Hypothalamus (tissue), 51 donors: ENCODE measurements around the gene STX7.

Experiments used
- DNase-seq, 51 donors: peaks; one replicate each; lab custom pipeline; 2025; lab: John Stamatoyannopoulos, UW

The STX7 gene

GRCh38 chr6:132511210-132511830 lies 1.6 kb downstream of the STX7 start:
- peak in 3 of 51 donors; percentile 15 to 24 (median 21) for DNase-seq

- no peak for DNase-seq
These were observed 5.8 kb downstream of the STX7 start for GRCh38 chr6:132506869-132507808.

- no peak for DNase-seq
These were observed 6.5 kb downstream of the STX7 start for GRCh38 chr6:132506461-132506860.

GRCh38 chr6:132505158-132505557 lies 7.8 kb downstream of the STX7 start:
- DNase-seq: peak in 2 of 51 donors; percentile 3 to 14

GRCh38 chr6:132504757-132505156 lies 8.2 kb downstream of the STX7 start:
- DNase-seq: no peak

GRCh38 chr6:132499757-132500156 lies 13.2 kb downstream of the STX7 start:
- no peak for DNase-seq

- no peak for DNase-seq
These were observed 14.3 kb downstream of the STX7 start for GRCh38 chr6:132498638-132499037.

- DNase-seq: no peak
These were observed 16.3 kb downstream of the STX7 start for GRCh38 chr6:132496519-132497180.

GRCh38 chr6:132495604-132496079 lies 17.3 kb downstream of the STX7 start:
- no peak for DNase-seq

GRCh38 chr6:132494954-132495353 lies 18.0 kb downstream of the STX7 start:
- no peak for DNase-seq

GRCh38 chr6:132491881-132492280 lies 21.0 kb downstream of the STX7 start:
- no peak for DNase-seq

GRCh38 chr6:132491303-132491702 lies 21.6 kb downstream of the STX7 start:
- DNase-seq: peak in 1 of 51 donors; percentile 50

- DNase-seq: peak in 2 of 51 donors; percentile 4 to 12
These were observed 22.3 kb downstream of the STX7 start for GRCh38 chr6:132490478-132491204.

- peak in 1 of 51 donors; percentile 19 for DNase-seq
These were observed 22.9 kb downstream of the STX7 start for GRCh38 chr6:132490024-132490423.

- no peak for DNase-seq
These were observed 23.5 kb downstream of the STX7 start for GRCh38 chr6:132489376-132489775.

GRCh38 chr6:132487762-132488161 lies 25.2 kb downstream of the STX7 start:
- no peak for DNase-seq

- no peak for DNase-seq
These were observed 28.3 kb downstream of the STX7 start for GRCh38 chr6:132484680-132485018.

- DNase-seq: peak in 9 of 51 donors; percentile 11 to 82 (median 41)
These were observed 28.9 kb downstream of the STX7 start for GRCh38 chr6:132483779-132484679.

- DNase-seq: no peak
These were observed 30.3 kb downstream of the STX7 start for GRCh38 chr6:132482581-132482980.

- no peak for DNase-seq
These were observed 31.7 kb downstream of the STX7 start for GRCh38 chr6:132481189-132481588.
